ENCODE measurements around the gene PDZRN4.

DNA sequence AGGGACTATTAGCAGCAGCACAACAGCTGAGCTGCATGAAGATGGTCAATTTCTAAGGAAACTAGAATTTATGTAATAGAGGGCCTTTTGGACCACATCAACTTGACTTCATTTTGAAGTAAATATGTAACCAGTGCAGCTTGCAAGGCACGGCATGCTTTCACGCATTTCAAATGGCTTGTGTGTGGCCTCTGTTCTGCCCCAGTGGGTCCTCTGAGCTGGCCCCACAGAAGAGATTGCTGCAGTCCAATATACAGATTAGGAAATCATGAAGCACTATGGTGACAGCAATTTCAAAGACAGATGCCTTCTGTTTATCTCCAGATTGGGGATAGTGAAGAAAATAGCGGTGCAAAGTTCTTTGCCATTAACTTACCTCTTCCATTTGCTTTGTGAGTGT lies 101.4 kb downstream of the PDZRN4 start:
- TF ChIP-seq POLR2AphosphoS5 (IDR thresholded peaks at IDR 0.05) (no peak), CTCF (IDR thresholded peaks at IDR 0.05) (no peak)
